AG04450 (cell line): ENCODE results near the gene TSN. TPM values are rescaled to one million over a fixed set of nuclear protein-coding genes. Genes with fewer than 3 reads are reported as not detected.

ENCODE experiments used
- CTCF ChIA-PET: fragments of 300-600, 350-600 bp; formaldehyde crosslinking; extraction: SDS; loops from one replicate; lab custom pipeline; 2022; ENCODE audit warnings: antibody characterized with exemption, inconsistent platforms; lab: Charles Lee
- POLR2A ChIA-PET: fragments of 350-600 bp; formaldehyde crosslinking; extraction: SDS; loops from one replicate; lab custom pipeline; 2021; ENCODE audit warnings: antibody characterized with exemption, inconsistent platforms; lab: Yijun Ruan, JAX
- DNase-seq: peaks from one replicate; pipeline ENCODE4 v3.0.0-alpha.2; 2011; ENCODE audit warnings: low read depth, low spot score
- H3K27ac ChIP-seq: one replicate; pipeline ENCODE4 v1.5.1; 2012; ENCODE audit warnings: low read depth, low read length, control low read depth
- H3K27me3 ChIP-seq: one replicate; pipeline ENCODE4 v1.6.0; 2012; ENCODE audit warnings: low read length; ENCODE audit not compliant: control insufficient read depth, insufficient read depth
- H3K4me3 ChIP-seq: 2 replicates; pipeline ENCODE4 v1.5.1; 2011; ENCODE audit warnings: mild to moderate bottlenecking, low read depth, low read length, control low read depth
- H3K9me3 ChIP-seq: 2 replicates; pipeline ENCODE4 v1.5.1; 2012; ENCODE audit warnings: low read length; ENCODE audit not compliant: control insufficient read depth, insufficient read depth
- polyA plus RNA-seq: library from polyadenylated mRNA; depleted of rRNA; stranded (reverse); fragments of >200 nt; gene quantifications from 2 replicates; pipeline ENCODE4 v1.2.3, GENCODE V29; 2011
- TF ChIP-seq, protein P1 (sequence below): IDR thresholded peaks from 2 replicates; pipeline ENCODE4 v1.5.1; 2011; ENCODE audit warnings: low read depth, low read length, control low read depth, inconsistent platforms

Gene TSN
- polyA plus RNA-seq, 1 experiment = 77.3 TPM

DNA sequence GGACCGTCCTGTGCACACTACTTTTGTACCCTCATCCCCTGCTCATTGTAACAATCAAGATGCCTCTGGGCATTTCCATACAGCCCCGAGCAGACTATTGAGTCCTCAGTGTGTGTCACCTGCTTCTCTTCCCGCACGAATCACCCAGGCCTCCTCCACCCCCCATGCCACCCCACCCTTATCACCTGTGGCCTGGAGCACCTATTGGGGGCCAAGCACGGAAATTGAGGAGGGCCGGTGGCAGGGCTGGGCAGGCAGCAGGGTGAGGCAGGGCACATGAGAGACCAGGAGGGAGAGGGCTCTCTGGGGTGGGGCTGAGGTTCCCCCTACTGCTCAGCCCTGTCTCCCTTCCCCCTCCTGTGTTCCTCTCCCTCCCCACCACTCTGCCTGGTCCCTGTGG is 14.5 kb upstream of the TSN start:
- TF ChIP-seq, protein P1, sequence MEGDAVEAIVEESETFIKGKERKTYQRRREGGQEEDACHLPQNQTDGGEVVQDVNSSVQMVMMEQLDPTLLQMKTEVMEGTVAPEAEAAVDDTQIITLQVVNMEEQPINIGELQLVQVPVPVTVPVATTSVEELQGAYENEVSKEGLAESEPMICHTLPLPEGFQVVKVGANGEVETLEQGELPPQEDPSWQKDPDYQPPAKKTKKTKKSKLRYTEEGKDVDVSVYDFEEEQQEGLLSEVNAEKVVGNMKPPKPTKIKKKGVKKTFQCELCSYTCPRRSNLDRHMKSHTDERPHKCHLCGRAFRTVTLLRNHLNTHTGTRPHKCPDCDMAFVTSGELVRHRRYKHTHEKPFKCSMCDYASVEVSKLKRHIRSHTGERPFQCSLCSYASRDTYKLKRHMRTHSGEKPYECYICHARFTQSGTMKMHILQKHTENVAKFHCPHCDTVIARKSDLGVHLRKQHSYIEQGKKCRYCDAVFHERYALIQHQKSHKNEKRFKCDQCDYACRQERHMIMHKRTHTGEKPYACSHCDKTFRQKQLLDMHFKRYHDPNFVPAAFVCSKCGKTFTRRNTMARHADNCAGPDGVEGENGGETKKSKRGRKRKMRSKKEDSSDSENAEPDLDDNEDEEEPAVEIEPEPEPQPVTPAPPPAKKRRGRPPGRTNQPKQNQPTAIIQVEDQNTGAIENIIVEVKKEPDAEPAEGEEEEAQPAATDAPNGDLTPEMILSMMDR = no peak
- POLR2A ChIA-PET = no interaction called here
- no peak for DNase-seq

GRCh38 chr2:121741450-121741849 is 14.0 kb upstream of the TSN start:
- Histone ChIP-seq H3K9me3 (no peaks in the 10 kb centered on the region; the same call in 1 of the 2 replicates), H3K27me3 (no peaks in the 10 kb centered on the region), H3K27ac (no peak overlapping the region), H3K4me3 (no peak overlapping the region)
- DNase-seq = no peak
- ChIA-PET POLR2A (no interaction called here), CTCF (no interaction called here)
- TF ChIP-seq, protein P1 = no peak

More for the DNA sequence above, 14.5 kb upstream of the TSN start:
- no peak overlapping the region for H3K27ac ChIP-seq
- H3K27me3 ChIP-seq = no peaks in the 10 kb centered on the region
- H3K4me3 ChIP-seq = no peak overlapping the region
- CTCF ChIA-PET = no interaction called here
- no peaks in the 10 kb centered on the region; the same call in 1 of the 2 replicates for H3K9me3 ChIP-seq

- POLR2A ChIA-PET = no interaction called here
- H3K27me3 ChIP-seq = peaks cover 3% of the 10 kb centered on the region
- H3K9me3 ChIP-seq = no peaks in the 10 kb centered on the region
- CTCF ChIA-PET = no interaction called here
- H3K4me3 ChIP-seq = no peak overlapping the region
- DNase-seq = no peak
- H3K27ac ChIP-seq = no peak overlapping the region
- TF ChIP-seq, protein P1 = no peak
These were observed 9.3 kb upstream of the TSN start for GRCh38 chr2:121746071-121746578.

DNA sequence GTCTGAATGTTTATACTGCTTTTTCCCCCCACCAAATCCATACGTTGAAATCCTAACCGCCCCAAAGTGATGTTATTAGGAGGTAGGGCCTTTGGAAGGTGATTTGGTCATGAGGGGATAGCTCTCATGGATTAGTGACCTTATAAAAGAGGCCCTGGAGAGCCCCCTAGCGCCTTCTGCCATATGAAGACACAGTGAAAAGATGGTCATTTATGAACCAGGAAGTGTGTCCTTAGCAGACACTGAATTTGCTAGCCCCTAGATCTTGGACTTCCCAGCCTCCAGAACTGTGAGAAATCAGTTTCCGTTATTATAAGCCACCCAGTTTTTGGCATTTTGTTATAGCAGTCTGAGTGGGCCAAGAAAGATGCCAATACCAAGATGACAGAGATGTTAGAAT is 7.2 kb upstream of the TSN start:
- POLR2A ChIA-PET = no interaction called here
- Histone ChIP-seq H3K9me3 (no peaks in the 10 kb centered on the region), H3K27me3 (peaks cover 3% of the 10 kb centered on the region), H3K4me3 (no peak overlapping the region), H3K27ac (no peak overlapping the region)
- DNase-seq = peak; percentile 10
- TF ChIP-seq, protein P1 = peak; percentile 53
- CTCF ChIA-PET = interaction anchor here (0.6 to 1.5 kb wide), 7 partner anchors 10 to 669 kb away, joined by 3 to 12 read pairs (median 5); partner anchors contain the start of gene RNU4ATAC

DNA sequence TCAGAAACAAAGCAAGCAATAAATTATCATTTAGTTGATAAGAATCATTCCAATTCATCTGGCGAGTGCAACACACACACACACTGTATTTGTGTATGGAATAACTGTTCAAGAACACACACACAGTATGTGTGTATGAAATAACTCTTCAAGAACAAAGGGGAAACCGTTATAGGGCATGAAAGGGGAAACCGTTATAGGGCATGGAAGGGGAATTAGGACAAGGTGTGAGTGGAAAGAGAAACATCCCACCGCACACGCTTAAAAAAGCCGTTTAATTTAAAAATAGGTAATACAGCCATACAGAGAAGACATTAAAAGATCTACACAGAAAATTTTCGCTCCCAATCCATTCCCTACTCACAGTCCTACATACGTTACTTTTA is 607 bp upstream of the TSN start:
- Histone ChIP-seq H3K27ac (no peak overlapping the region), H3K4me3 (peak overlapping the region; percentile 75), H3K9me3 (no peaks in the 10 kb centered on the region), H3K27me3 (no peaks in the 10 kb centered on the region)
- ChIA-PET CTCF (no interaction called here), POLR2A (interaction anchor here (1.0 kb wide), 1 partner anchor 106 kb away, joined by 3 read pairs; no protein-coding TSS in a partner anchor)
- DNase-seq = no peak
- TF ChIP-seq, protein P1 = no peak
